Dermis microvascular lymphatic vessel endothelial cell (primary cell): ENCODE measurements around the gene TEKT5. TPM values are rescaled to one million over a fixed set of nuclear protein-coding genes. Genes with fewer than 3 reads are reported as not detected.
"Not testable (repeated sequence)": the region's sequence is repeated elsewhere in the genome, so short reads cannot be mapped to it uniquely, and the experiment has no call there.

Experiments
- DNase-seq, 2 donors: peaks; one replicate each; pipeline versions ENCODE4 v3.0.0 to v3.0.0-alpha.2; 2010; ENCODE audit warnings: low read depth in 2 of 2
- total RNA-seq: library from RNA; depleted of rRNA; stranded (reverse); fragments of >200 nt; gene quantifications from 2 replicates; pipeline ENCODE4 v1.2.1, GENCODE V29; 2014

TEKT5 gene
- total RNA-seq, 1 donor from 2014 or later = not detected

DNA sequence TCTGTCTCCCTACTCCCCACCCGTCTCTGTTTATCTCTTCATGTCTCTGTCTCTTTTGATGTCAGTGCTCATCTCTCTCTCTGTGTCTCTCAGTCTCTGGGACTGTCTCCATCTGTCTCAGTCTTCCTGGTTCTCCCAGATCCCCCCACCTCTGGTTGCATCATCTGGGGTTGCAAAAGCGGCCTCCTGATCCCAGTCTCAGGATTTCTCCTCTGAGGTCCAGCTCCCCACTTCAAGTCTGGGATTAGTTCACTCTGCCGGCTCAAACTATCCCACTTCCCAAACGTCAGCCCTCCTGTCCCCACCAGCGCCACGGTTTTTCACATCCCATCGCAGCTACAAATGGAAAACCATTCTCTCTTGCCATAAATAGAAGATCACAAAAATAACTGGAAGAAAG lies 9.0 kb downstream of the TEKT5 start:
- no peak for DNase-seq

GRCh38 chr16:10684511-10685151 lies 10.1 kb downstream of the TEKT5 start:
- no peak for DNase-seq

DNA sequence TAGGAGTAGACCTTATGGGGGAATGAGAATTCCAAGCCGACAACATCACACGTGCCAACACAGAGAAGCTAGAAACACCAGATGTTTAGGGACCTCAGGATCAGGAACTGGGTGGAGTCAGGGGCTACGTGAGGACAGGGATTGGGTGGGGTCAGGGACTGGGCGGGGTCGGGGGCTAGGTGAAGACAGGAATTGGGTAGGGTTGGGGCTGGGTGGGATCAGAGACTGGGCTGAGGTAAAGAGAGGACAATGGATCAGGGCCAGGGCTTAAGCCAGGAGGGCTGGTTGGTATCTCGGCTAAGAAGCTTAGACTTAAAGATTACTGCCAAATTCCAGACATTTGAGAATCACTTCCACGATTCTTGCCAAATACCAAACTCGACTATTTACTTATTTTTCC lies 11.6 kb downstream of the TEKT5 start:
- no peak for DNase-seq

GRCh38 chr16:10682604-10683003 lies 12.1 kb downstream of the TEKT5 start:
- no peak for DNase-seq

GRCh38 chr16:10681310-10682308 lies 13.1 kb downstream of the TEKT5 start:
- no peak for DNase-seq

DNA sequence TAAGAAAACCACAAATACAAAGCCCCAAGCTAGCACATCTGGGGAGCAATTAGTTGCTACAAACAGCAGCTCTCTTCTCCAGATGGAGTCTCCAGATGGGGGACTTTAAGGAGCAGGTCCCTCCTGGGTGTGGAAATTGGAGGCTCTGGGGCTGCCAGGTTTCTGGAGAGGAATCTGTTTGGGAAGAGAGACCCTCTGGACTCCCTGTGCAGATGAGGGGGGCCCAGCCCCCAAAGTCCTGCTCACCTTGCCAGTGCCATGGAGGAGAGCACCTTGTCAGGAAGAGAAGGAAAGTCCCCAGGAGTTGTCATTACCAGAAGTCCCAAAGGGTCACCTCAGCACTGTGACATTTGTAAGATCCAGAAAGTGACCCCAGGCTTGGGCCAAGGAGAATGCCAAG lies 14.8 kb downstream of the TEKT5 start:
- DNase-seq = no peak

- DNase-seq = not testable (repeated sequence)
Measured at GRCh38 chr16:10679441-10679840, 15.3 kb downstream of the TEKT5 start.

DNA sequence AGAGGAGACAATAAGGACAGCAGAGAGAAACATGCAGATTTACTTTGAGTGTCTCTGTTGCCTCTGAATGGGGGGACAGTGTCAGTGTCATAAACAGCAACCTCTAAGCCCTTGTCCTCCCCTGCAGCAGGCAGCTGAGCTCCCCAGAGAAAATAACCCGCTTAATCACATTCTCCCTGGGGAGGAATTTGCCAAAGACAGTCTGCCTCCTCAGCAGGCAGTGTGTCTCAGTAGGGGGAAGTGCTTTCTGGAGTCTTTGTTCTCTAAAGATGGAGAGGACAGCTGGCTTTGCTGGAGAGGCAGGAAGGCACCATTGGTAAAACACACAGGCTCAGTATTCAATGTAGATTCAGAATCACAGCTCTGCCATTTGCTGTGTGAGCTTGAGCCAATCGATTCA lies 16.1 kb downstream of the TEKT5 start:
- no peak for DNase-seq

GRCh38 chr16:10676284-10676683 lies 18.4 kb downstream of the TEKT5 start:
- no peak for DNase-seq

- DNase-seq = no peak
Measured at GRCh38 chr16:10675861-10676260, 18.9 kb downstream of the TEKT5 start.

- no peak for DNase-seq
Measured at GRCh38 chr16:10675216-10675615, 19.5 kb downstream of the TEKT5 start.

- no peak for DNase-seq
Measured at GRCh38 chr16:10671729-10672128, 23.0 kb downstream of the TEKT5 start.

DNA sequence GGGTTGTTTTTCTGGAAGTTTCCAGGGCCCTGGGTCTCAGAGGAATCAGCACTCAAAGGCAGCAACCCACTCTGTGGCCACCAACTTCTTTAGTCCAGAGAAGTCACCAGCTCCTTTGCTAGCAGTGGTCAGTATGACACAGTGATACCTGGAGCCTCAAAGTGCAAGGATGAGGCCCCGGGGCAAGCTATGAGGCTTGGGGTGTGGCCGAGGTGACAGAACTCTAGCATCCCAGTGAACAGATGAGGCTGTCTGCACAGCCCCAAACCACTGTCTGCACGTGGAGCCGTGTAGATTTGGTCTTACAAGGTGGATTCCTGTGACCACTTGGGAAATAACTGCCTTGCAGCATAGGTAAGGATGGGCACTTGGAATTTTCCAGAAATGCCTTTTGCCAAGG lies 24.9 kb downstream of the TEKT5 start:
- no peak for DNase-seq

- DNase-seq = peak in 1 of 2 donors; percentile 12
Measured at GRCh38 chr16:10668322-10669045, 26.2 kb downstream of the TEKT5 start.

DNA sequence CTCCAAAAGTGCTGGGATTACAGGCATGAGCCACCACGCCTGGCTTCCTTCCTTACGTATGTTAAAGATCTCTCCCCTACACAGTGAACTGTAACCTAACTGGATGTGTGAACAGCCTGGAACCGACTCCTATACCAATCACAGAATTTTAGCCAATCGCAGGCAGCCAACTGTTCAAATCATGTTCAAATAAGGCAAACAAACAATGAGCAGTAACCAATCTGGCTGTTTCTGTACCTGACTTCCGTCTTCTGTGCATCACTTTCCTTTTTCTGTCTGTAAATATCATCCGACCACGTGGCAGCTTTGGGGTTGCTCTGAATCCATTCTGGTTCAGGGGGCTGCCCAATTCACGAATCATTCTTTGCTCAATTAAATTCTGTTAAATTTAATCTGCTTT lies 27.5 kb downstream of the TEKT5 start:
- DNase-seq = no peak

- DNase-seq = no peak
Measured at GRCh38 chr16:10666291-10666690, 28.4 kb downstream of the TEKT5 start.

GRCh38 chr16:10665166-10665565 lies 29.6 kb downstream of the TEKT5 start:
- DNase-seq = no peak

DNA sequence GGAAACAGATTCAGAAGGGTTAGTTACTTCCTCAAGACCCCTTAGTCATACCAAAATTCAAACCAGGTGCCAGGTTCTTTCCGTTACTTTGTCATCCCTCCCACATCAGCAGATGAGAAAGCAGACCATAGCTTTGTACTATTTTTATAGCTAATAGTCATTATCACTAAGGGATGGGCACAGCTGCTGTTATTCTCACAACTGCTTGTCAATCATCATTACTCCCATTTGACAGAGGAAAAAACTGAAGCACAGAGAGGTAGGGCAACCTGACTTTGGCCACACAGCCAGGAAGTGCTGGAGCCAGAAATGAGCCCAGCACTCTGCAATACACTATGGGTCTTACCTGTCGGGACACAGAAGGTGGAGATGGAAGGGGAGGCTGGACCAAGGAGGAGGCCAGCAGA lies 30.0 kb downstream of the TEKT5 start:
- no peak for DNase-seq

DNA sequence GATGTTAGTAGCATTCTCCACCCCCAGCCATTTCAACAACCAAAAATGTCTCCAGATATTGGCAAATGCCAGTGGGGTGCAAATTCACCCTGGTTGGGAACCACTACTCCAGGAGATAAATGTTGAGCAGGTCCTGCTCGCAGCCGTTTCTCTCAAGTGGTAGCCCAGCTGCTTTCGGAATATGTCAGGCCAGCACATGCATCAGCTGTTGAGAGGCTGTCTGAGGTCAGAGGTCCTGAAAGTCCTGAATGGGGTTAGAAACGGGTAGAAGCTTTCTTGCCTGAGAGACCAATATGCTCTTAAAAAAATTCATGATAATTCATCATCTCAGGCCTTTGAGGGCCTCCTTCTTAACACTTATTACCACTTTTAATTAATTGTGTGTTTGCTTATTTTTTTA lies 31.0 kb downstream of the TEKT5 start:
- no peak for DNase-seq

- DNase-seq = no peak
Measured at GRCh38 chr16:10663146-10663545, 31.6 kb downstream of the TEKT5 start.

DNA sequence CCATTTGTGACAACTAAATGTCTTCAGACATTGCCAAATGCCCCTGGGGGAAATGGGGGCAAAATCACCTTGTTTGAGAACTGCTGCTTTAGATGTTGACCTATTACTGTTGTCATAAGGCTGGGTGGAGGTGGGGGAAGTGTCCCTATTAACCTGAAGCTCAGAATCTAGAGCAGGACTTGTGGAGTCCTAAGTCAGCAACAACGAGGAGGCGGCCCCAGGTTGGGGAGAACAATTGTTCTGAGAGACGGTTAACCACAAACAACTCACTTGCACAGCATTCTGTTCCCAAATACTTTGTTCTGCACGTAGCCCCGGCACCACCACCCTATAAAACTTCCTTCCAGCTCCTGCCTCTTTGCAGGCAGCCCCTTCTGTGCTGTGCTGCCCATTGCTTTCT lies 32.5 kb downstream of the TEKT5 start:
- DNase-seq = no peak

DNA sequence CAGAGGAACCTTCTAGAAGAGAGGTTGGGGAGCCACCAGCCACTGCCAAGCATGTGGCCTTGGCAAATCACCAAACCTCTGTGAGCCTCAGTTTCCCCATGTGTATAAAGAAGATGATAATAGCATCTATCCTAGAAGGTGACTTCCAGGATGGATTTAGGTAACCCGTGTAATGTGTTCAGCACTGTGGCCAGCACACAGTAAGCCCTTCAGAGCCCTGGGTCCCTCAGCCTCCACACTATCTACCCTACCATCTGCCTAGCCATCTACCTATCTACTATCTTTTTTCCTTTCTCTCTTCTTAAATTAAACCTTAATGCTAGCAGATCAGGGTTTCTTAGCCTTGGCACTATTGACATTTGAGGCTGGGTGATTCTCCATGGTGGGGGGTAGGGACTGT lies 33.0 kb downstream of the TEKT5 start:
- no peak for DNase-seq
